Measurements from ENCODE around the gene IQCE. TPM values are rescaled to one million over a fixed set of nuclear protein-coding genes. Genes with fewer than 3 reads are reported as not detected.

IQCE gene
- total RNA-seq, 3 donors from 2014 or later (not counting 1 experiment from before 2014, with no cell fraction given): 9.6 to 13.5 (median 11.3) TPM

DNA sequence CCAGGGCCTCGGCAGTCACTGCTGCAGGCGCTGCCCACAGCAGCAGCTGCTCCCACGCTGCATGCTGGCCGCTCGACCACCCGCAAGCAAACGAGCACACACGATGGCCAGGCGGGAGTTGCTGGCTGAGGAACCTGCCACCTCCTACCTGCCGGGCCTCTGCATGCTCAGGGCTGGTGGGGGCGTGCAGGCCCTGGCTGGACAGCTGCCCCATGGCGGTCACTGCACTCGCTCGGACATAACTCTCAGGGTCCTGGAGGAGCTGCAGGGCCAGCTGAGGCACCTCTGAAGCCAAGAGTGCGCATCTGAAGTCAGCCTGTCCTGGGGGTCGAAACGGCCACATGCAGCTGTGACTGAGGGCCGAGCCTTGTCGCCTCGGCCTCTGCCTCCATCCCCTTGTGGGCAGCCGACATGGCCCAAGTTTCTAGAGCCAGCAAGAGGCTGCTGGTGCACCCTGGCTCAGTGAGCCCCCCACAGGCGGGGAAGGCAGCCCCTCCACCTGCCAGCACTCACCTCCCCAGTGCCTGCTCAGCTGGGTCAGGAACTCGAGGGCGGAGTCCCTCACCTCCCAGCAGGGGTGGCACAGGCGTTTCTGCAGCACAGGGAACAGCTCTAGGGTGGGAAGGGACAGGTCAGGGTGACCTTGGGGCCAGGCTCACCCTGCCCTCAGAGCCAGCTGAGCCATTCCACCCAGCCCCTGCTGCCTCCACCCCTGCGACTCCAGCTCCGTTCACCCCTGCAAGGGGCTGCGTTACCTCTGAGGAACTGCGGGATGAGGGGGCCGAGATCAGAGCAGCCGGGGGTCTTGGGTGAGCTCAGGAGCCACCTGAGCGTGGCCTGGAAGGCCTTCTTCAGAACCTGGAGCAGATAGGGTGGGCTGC lies 19.5 kb upstream of the IQCE start:
- Histone ChIP-seq H3K9me3 (ENCODE audit: control insufficient read depth, insufficient read depth, low read length) (no peaks in the 10 kb centered on the region), H3K27ac (ENCODE audit: low read length) (no peak overlapping the region), H3K36me3 (ENCODE audit: control insufficient read depth, insufficient read depth, low read length) (peaks cover 41% of the 10 kb centered on the region), H3K27me3 (ENCODE audit: control insufficient read depth, insufficient read depth, low read length) (no peaks in the 10 kb centered on the region), H3K4me3 (ENCODE audit: low read length) (no peak overlapping the region), H3K4me1 (ENCODE audit: control insufficient read depth, insufficient read depth, low read length) (peaks cover 5% of the 10 kb centered on the region)
- Mint-ChIP-seq H3K4me1 (no peaks in the 10 kb centered on the region), H3K27me3 (ENCODE audit: low read depth in 2 of 2) (no peaks in the 10 kb centered on the region), H3K27ac (peak overlapping the region in 1 of 2 donors; percentile 21), H3K9me3 (no peaks in the 10 kb centered on the region), H3K4me3 (no peak overlapping the region), H3K36me3 (no peaks in the 10 kb centered on the region)
- 96% methylated on average over 32 of the region's 32 CpGs for WGBS (ENCODE audit: insufficient coverage)
- TF ChIP-seq, protein P1, sequence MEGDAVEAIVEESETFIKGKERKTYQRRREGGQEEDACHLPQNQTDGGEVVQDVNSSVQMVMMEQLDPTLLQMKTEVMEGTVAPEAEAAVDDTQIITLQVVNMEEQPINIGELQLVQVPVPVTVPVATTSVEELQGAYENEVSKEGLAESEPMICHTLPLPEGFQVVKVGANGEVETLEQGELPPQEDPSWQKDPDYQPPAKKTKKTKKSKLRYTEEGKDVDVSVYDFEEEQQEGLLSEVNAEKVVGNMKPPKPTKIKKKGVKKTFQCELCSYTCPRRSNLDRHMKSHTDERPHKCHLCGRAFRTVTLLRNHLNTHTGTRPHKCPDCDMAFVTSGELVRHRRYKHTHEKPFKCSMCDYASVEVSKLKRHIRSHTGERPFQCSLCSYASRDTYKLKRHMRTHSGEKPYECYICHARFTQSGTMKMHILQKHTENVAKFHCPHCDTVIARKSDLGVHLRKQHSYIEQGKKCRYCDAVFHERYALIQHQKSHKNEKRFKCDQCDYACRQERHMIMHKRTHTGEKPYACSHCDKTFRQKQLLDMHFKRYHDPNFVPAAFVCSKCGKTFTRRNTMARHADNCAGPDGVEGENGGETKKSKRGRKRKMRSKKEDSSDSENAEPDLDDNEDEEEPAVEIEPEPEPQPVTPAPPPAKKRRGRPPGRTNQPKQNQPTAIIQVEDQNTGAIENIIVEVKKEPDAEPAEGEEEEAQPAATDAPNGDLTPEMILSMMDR (IDR thresholded peaks at IDR 0.05): no peak
- intact Hi-C loops (cut with micrococcal nuclease): no loop called here
- ATAC-seq: peak in 1 of 3 donors; percentile 6
- DNase-seq: peak in 1 of 2 donors; percentile 19

DNA sequence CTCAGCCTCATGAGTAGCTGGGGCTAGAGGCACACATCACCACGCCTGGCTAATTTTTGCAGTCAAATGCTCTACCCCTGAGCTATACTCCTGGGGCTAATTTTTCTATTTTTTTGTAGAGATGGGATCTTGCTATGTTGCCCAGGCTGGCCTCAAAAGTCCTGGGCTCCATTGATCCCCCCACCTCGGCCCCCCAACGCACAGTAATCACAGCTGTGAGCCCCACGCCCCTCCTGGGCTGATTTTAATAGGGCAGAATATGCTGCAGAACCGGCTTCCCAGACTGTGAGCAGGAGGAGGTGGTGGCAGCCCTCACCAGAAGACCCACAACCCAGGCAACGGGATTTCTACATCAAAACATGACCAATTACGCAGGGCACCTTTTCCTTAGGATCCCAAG lies 18.6 kb upstream of the IQCE start:
- peaks cover 46% of the 10 kb centered on the region for H3K36me3 ChIP-seq (ENCODE audit: control insufficient read depth, insufficient read depth, low read length)
- no peaks in the 10 kb centered on the region for H3K36me3 Mint-ChIP-seq
- TF ChIP-seq, protein P1 (IDR thresholded peaks at IDR 0.05): no peak
- H3K27ac Mint-ChIP-seq: peak overlapping the region in 1 of 2 donors; percentile 21
- WGBS (ENCODE audit: insufficient coverage): 97% methylated on average over 7 of the region's 7 CpGs
- no peak overlapping the region for H3K4me3 ChIP-seq (ENCODE audit: low read length)
- H3K27me3 ChIP-seq (ENCODE audit: control insufficient read depth, insufficient read depth, low read length): no peaks in the 10 kb centered on the region
- H3K27ac ChIP-seq (ENCODE audit: low read length): no peak overlapping the region
- peaks cover 5% of the 10 kb centered on the region for H3K4me1 ChIP-seq (ENCODE audit: control insufficient read depth, insufficient read depth, low read length)
- no peaks in the 10 kb centered on the region for H3K27me3 Mint-ChIP-seq (ENCODE audit: low read depth in 2 of 2)
- ATAC-seq (no peak), DNase-seq (peak in 1 of 2 donors; percentile 13)
- H3K9me3 Mint-ChIP-seq: no peaks in the 10 kb centered on the region
- intact Hi-C loops (cut with micrococcal nuclease): no loop called here
- no peaks in the 10 kb centered on the region for H3K4me1 Mint-ChIP-seq
- no peaks in the 10 kb centered on the region for H3K9me3 ChIP-seq (ENCODE audit: control insufficient read depth, insufficient read depth, low read length)
- no peak overlapping the region for H3K4me3 Mint-ChIP-seq

DNA sequence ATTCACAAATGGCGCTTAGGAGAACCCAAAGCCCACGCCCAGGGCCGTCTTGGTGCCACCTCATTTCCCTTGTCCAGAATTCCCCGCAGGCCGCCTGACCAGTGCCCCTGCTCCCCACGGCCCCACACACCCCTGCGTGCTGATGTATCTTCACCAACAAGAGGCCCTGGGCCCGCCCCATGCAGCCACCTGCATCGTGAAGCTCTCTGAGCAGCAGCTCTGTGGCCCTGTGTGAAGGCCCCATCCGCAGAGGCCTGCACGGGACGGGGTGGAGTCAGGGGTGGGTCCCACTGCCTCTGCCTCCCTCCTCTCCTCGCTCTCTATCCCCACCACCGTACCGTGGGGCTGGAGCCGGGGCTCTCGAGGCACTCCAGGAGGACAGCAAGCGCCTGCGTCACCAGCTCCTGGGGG lies 18.1 kb upstream of the IQCE start:
- H3K27ac Mint-ChIP-seq: peak overlapping the region in 1 of 2 donors; percentile 21
- ATAC-seq: no peak
- TF ChIP-seq, protein P1 (IDR thresholded peaks at IDR 0.05): no peak

More for the DNA sequence above, 18.1 kb upstream of the IQCE start:
- intact Hi-C loops (cut with micrococcal nuclease): no loop called here
- WGBS (ENCODE audit: insufficient coverage): 95% methylated on average over 17 of the region's 19 CpGs
- peaks cover 47% of the 10 kb centered on the region for H3K36me3 ChIP-seq (ENCODE audit: control insufficient read depth, insufficient read depth, low read length)
- H3K27ac ChIP-seq (ENCODE audit: low read length): no peak overlapping the region
- DNase-seq: peak in 1 of 2 donors; percentile 17
- H3K9me3 Mint-ChIP-seq: no peaks in the 10 kb centered on the region
- H3K4me1 ChIP-seq (ENCODE audit: control insufficient read depth, insufficient read depth, low read length): peaks cover 5% of the 10 kb centered on the region
- H3K4me1 Mint-ChIP-seq: no peaks in the 10 kb centered on the region
- H3K36me3 Mint-ChIP-seq: no peaks in the 10 kb centered on the region
- no peak overlapping the region for H3K4me3 ChIP-seq (ENCODE audit: low read length)
- no peaks in the 10 kb centered on the region for H3K27me3 ChIP-seq (ENCODE audit: control insufficient read depth, insufficient read depth, low read length)
- H3K27me3 Mint-ChIP-seq (ENCODE audit: low read depth in 2 of 2): no peaks in the 10 kb centered on the region
- H3K4me3 Mint-ChIP-seq: no peak overlapping the region
- H3K9me3 ChIP-seq (ENCODE audit: control insufficient read depth, insufficient read depth, low read length): no peaks in the 10 kb centered on the region

Data from natural killer cell (primary cell).